Astrocyte of the hippocampus (primary cell): ENCODE measurements around the gene INPP1.
"Not testable (repeated sequence)": the region's sequence is repeated elsewhere in the genome, so short reads cannot be mapped to it uniquely, and the experiment has no call there.

Experiments used
- DNase-seq: peaks from one replicate; pipeline ENCODE4 v3.0.0; 2011; ENCODE audit warnings: low read depth, low spot score

INPP1 gene

GRCh38 chr2:190343536-190344275 is at the start of gene INPP1:
INPP1 (plus strand) TSS chr2:190343589; CDS start chr2:190360103, 16,514 bp downstream.
- DNase-seq, result peak; percentile 78

- DNase-seq, result not testable (repeated sequence)
These were observed 45.5 kb upstream of the INPP1 start for GRCh38 chr2:190297880-190298279.

GRCh38 chr2:190301032-190301431 is 42.4 kb upstream of the INPP1 start:
- DNase-seq, result no peak

- no peak for DNase-seq
These were observed 41.3 kb upstream of the INPP1 start for GRCh38 chr2:190302052-190302451.

- no peak for DNase-seq
These were observed 39.7 kb upstream of the INPP1 start for GRCh38 chr2:190303647-190304046.

- DNase-seq, result no peak
These were observed 39.0 kb upstream of the INPP1 start for GRCh38 chr2:190304404-190304803.

GRCh38 chr2:190308031-190308430 is 35.4 kb upstream of the INPP1 start:
- DNase-seq, result no peak

GRCh38 chr2:190311893-190312634 is 31.3 kb upstream of the INPP1 start:
- DNase-seq, result no peak

- not testable (repeated sequence) for DNase-seq
These were observed 30.8 kb upstream of the INPP1 start for GRCh38 chr2:190312635-190313025.

GRCh38 chr2:190313880-190314279 is 29.5 kb upstream of the INPP1 start:
- no peak for DNase-seq

GRCh38 chr2:190315273-190315672 is 28.1 kb upstream of the INPP1 start:
- DNase-seq, result no peak

- DNase-seq, result no peak
These were observed 24.9 kb upstream of the INPP1 start for GRCh38 chr2:190318514-190318913.

- peak; percentile 41 for DNase-seq
These were observed 24.3 kb upstream of the INPP1 start for GRCh38 chr2:190318931-190319554.

GRCh38 chr2:190319555-190320498 is 23.6 kb upstream of the INPP1 start, which contains the start of gene HIBCH:
HIBCH (minus strand) TSS chr2:190319826; CDS start chr2:190319750, 76 bp downstream.
- peak; percentile 99 for DNase-seq

GRCh38 chr2:190320696-190321095 is 22.7 kb upstream of the INPP1 start:
- no peak for DNase-seq

- no peak for DNase-seq
These were observed 20.0 kb upstream of the INPP1 start for GRCh38 chr2:190323406-190323805.

GRCh38 chr2:190325588-190325987 is 17.8 kb upstream of the INPP1 start:
- no peak for DNase-seq

GRCh38 chr2:190327867-190328572 is 15.4 kb upstream of the INPP1 start:
- DNase-seq, result peak; percentile 47

GRCh38 chr2:190328573-190329147 is 14.7 kb upstream of the INPP1 start:
- DNase-seq, result peak; percentile 7

- no peak for DNase-seq
These were observed 10.0 kb upstream of the INPP1 start for GRCh38 chr2:190333395-190333794.
